GM21737 (cell line): ENCODE measurements around the gene CAPN13.
"Not testable (repeated sequence)": the region's sequence is repeated elsewhere in the genome, so short reads cannot be mapped to it uniquely, and the experiment has no call there.

Experiments
- ATAC-seq: cut with Tn5 transposase; IDR thresholded peaks from one replicate; pipeline ENCODE4 v1.9.1; 2021; ENCODE audit warnings: mild to moderate bottlenecking, moderate library complexity; ENCODE audit not compliant: unreplicated experiment

Gene CAPN13

DNA sequence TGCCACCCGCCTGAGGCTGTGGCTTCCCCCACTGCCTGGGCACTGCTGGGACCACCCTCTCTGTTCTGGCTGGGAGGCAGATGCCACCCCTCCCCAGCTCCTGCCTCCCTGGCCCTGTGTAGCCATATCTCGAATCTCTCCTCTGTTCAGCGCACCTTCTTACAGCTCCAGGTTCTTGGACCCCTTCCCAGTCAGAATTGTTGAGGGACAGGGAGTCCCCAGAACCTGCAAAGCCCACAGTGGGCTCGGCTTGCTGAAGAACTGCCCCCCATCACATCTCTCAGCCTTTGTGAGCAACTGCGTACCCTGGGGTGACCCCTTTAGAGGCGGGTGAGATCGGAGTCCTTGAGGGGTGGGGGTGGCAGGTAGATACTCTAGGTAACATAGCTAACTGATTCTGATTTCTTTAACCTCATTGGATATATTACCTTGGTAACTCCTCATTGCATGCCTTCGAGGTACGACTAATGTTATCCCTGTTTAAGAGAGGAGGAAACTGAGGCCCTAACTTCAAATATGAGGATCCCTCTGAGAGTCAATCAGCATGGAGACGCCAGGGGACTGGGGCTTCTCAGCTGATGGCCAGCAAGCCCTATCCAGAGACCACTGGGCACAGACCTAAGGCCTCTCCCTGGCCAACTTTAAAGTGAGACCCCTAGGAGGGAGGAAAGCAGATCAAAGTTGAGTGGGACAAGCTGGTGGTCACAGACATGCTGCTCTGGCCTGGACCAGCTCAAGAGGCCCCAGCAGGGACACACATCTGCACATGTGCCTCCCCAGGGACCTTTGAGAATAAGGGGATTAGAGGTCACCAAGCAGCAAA is 101.3 kb downstream of the CAPN13 start:
- no peak for ATAC-seq

DNA sequence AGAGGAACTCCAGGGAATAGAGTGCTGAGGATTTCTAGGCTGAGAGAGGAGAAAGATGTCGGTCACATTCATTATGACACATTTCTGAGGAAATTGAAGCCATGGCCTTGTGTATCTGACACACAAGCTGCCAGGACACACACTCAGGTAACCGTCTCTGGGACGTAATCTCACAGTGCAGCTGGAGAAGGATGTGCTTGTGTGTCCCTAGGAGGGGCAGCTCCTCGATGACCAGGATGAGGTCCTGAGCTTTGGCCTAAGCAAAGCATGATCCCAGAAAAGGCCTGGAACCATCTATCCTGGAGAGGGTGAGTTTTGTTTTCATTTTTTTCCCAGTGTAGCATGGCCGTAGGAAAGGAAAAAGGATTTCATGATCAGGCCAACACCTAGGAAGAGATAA is 102.2 kb downstream of the CAPN13 start:
- no peak for ATAC-seq

DNA sequence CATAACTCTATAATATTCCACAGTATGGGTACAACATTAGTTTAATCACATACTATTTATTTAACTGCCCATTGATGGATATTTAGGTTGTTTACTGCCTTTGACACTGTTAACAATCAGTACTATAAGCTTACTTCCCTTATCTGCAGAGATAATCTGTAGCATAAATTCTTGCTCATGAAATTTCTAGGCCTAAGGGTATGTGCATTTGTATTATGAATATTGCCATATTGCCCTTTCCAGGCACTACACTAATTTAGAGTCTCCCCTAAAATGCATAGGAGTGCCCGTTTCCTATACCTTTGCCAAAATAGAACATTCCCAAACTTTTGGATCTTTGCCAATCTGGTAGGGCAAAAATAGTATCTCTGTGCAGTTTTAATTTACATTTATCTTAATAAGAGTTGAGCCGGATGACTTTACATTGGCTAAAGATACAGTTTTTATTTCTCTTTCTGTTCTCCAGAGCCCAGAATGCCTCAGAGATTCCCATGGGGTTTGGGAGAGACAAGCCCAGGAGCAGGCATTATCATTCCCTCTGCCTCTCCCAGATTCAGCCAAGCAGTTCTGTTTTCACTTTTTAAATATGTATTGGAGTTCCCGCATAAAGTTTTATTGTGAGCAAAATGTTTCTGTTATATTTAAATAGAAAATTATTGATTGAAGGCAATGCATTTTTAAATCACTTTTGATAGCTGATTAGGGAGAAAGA is 102.8 kb downstream of the CAPN13 start:
- ATAC-seq: no peak

DNA sequence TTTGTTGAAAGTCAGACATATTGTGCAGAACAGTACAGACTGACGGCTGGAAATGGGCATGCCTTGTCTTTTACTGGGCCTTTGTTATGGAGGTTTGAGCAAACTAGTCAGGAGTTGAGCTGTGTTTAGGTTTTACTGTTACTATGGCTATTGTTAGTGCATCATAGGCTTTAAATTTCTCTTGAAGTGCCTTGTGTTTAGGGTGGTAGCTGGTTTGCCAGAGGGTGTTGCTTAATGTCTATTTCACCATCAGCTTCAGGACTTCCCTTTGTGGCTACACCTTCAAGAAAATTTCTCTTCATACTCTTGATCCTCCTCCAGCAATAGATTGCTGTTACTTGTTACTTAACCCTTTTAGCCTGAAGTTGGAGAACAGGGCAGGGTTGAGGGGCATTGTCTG is 104.6 kb downstream of the CAPN13 start:
- ATAC-seq: no peak

DNA sequence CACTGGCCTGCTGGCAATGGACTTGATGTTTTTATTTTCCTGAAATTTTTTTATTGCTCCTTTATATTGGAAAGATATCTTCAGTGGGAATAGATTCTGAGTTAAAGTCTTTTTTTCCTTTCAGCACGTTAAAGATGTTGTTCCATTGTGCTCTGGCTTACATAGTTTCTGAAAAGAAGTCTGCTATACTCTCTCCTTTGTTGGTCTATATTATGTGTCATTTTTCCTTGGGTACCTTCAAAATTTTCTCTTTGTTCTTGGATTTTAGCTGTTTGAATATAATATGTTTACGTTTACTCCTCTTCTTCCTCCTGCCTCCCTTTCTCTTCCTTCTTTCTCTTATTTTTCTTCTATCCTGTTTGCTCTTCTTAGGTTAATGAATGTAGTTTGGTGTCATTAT is 105.5 kb downstream of the CAPN13 start:
- no peak for ATAC-seq

DNA sequence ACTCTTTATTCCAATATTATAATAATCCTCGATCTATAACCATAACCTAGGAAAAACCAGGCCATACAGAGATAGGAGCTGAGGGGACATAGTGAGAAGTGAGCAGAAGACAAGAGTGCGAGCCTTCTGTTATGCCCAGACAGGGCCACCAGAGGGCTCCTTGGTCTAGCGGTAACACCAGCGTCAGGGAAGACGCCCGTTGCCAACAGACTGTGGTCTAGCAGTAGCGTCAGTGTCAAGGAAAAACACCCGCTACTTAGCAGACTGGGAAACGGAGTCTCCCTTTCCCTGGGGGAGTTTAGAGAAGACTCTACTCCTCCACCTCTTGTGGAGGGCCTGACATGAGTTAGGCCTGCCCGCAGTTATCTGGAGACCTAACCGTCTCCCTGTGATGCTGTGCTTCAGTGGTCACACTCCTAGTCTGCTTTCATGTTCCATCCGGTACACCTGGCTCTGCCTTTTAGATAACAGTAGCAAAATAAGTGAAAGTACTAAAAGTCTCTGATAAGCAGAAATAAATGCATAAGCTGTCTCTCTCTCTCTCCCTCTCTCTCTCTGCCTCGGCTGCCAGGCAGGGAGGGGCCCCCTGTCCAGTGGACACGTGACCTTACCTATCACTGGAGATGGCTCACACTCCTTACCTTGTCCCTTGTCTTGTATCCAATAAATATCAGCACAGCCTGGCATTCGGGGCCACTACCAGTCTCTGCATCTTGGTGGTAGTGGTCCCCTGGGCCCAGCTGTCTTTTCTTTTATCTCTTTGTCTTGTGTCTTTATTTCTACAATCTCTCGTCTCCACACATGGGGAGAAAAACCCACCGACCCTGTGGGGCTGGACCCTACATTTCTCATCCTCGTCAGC is 109.8 kb downstream of the CAPN13 start:
- ATAC-seq: not testable (repeated sequence)

DNA sequence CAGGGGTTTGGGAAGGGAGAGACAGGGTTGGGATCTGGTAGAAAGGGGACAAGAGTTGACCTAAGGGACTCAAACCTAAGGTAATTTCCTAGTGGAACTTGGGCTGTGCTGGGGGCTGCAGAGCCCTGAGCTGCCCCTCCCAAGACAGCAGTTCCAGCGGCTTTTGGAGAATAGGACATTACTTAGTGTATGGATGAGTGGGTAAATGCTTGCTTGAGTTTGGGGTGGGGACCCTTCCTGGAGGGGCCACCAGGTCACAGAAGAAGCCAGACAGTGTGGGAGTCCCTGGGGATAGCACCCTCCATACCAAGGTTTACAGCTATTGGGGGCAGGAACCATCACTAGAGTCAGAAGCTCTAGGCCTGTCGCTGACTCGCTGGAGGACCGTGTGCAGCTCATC is 111.5 kb downstream of the CAPN13 start:
- no peak for ATAC-seq

DNA sequence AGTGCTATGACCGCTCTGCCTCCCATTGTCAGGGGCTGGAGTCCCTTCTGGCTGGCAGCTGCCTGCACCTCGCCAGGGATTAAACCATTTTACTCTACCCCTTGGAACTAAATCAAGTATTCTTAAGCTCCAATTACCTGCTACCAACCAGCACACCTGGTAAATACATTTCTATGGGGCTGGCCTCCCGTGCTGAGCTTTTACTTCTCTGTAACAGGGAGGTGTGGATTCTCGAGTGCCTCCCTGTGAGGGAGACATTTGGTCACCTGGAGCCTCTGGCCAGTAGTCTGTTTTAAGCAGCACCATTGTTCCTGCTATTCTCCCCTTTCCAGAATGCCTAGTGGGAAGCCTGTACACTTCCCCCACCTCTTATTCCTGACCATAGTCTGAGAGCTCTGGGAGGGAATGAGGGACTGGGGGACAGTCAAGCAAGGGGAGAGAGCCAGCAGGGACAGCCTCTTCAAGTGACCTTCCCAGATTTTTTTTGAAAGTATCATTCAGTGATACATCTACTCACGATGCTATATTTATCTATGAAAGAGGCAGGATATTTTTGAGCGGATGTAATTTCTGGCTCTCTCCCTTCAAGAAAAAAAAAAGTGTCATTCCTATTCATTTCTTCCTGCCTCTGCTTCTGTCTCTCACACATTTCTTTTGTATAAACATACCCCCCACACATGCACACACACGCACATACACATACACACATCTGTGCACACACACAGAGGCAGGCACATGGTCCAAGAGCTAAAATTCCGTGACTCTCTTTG is 112.8 kb downstream of the CAPN13 start:
- ATAC-seq: no peak

DNA sequence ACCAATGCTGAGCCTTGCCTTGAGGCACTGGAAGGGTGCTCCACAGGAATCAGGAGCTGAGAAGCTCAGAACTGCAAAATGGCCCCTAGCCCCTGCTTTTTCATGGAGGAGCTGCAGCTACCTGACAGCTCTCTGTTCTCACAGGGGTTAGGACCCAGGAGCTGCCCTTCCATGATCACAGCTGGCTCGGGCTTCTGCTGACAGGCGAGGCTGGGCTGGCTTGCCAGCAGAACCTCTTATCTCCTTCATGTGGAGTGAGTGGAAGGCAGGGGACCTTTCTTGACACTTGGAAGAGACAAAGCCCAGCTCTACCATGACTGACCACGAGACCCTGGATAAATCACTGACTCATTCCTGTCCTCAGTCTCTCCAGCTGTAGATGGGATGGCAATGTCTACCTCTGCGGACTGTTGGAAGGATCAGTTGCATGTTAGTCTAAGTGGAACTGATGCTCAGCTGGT is 113.4 kb downstream of the CAPN13 start:
- no peak for ATAC-seq

DNA sequence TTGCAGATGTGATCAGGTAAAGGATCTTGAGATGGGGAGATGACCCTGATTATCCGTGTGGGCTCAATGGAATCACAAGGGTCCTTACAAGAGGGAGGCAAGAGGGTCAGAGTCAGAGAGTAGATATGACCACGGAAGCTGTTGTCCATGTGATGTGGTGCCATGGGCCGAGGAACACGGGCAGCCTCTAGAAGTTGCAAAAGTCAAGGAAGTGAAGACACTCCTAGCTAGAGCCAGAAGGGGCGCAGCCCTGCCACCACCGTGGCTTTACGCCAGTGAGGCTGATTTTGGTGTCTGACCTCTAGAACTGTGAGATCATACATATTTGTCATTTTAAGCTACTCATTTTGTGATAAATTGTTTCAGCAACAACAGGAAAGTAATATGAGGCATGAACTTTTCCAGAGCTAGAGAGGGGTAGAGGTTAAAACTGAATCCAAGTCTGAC is 114.4 kb downstream of the CAPN13 start:
- ATAC-seq: no peak

DNA sequence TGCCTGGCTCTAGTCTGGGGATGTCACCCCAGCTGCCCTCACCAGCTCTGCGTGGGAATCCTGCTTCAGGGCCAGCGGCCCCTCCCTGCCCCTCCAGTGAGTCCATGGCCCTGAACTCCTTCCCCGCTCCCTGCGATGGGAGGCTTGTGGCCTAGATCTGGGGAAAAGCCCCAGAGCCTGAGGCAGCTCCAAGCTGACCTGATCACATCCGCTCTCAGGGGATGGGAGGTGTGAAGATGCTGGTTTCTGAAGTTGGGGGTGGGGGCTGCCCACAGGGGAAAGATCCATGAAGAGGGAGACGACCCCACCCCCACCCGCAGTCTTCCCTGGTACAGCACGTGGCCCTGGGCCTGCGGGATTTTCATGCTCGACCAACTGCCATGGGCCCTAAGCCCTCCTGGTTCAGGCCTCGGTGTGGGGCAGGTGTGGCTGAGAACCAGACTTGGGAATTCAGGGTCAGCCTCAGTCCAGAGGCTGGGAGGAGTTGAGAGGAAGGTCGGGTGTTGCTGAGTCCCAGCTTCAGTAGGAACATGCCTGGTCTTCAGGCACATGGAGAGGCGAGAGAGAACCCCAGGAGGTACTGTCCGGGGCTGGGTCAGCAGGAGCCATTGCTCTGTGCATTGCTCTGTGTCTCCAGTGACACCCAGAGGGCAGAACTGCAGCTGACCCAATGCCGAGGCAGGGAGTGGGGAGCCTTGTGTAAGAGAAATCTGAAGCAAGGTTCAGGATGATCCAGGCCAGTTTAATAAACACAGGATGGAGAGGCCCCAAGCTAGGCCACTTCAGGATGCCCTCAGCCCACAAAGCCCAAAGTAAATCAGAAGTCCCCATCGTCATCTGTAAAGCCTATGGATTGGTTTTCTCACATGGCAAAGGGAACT is 115.1 kb downstream of the CAPN13 start:
- ATAC-seq: no peak

DNA sequence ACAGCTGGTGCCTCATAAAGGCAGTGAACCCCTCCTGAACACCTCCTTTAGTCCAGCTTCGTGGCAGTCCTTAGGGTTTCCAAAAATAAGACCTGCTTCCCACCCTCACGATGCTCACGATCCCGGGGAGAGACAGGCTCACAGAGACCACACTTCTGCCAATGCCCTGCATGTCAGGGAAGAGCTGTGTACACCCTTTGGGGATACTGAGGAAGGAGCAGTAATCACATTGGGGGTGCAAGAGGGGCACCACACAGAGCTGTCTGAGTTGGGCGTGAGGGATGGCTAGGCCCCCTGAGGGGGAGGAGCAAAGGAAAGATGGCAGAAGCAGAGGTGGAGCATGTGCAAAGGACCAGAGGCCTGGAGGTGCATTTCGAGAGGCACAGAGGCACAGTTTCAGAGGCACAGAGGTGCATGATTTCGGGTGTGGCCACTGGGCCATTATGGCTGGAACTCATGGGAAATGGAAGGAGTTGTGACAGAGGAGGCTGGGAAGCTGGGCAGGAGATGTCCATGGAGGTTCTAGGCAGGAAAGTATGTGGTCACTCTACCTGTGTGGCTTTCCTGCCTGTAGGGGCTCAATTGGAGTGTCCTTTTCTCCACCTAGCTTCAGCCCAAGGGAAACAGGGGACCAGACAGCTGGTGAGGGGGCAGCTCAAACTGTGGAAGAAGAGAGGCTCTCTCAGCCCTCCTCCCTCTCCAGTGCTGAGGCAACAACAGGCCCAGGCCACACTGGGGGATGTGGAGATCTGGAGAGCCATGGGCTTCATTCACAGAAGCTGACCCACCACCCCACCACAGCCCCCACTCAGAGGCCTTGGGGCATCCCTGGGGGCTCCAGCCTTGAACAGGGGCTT is 115.9 kb downstream of the CAPN13 start:
- ATAC-seq: no peak

DNA sequence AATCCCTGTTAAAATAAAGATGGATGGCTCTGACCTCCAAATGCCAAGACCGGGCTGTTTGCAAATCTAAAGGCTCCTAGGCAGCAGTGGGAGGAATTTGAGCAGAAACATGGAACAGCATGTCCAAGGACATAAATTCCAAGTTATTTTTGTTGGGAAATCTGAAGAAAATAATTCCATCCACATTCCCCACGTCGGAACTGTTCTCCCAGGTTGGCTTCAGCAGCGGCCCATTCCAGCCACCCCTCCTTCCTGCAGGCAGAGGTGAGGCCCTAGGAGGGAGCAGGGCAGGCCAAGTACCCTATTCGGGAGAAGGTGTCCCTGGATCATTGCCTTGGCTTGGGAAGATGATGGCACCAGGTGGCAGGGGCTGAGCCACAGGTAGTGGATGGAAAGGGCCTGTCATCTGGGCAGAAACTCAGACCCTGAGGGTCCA is 117.1 kb downstream of the CAPN13 start:
- ATAC-seq: no peak

DNA sequence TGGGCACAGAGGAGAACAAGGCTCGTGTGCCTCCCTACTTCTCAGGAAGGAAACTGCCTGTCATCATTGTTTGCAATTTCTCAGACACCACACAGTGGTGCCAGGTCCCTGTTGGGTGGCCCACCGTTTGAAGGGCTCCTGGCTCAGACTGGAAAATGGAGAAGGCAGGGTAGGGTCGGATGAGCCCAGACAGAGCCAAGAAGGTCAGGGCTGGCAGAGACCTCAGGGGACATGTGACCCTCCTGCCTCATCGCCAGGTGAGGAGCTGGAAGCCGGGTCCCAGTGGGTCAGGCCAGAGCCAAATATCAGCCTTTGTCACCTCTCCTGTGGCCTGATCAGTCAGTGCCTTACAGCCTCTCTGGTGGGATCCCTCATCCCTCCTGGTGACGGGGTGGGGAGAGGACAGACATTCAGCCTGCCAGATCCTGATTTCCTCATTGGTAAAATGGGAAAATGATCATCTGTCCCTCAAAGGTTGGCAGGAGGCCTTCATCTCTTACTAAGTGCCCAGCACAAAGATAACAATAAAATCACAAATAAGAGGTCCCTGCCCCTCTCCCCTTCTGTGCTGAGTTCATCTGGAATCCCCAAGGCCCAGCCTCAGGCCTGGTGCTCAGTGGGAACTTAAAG is 117.6 kb downstream of the CAPN13 start:
- no peak for ATAC-seq

DNA sequence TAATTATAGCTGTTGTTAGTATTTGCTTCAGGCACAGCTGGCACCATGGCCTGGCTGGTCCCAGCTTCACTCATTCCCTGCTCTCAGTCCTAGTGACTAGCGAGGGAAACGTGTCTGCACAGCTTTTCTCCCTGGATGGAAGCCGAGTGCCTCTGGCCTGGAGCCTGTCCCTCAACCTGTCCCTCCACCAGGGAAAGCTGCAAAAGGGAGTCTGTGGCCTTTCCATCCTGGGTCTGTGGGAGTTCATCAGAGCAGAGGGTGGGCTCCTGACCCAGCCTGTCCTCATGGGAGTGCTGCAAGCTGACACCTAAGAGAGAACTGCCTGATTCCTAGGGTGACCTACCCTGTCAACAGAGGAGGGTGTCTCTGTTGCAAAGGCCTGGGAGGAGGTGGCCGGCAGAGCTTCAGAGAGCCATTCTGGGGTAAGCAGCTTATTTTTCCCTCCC is 118.3 kb downstream of the CAPN13 start:
- no peak for ATAC-seq

DNA sequence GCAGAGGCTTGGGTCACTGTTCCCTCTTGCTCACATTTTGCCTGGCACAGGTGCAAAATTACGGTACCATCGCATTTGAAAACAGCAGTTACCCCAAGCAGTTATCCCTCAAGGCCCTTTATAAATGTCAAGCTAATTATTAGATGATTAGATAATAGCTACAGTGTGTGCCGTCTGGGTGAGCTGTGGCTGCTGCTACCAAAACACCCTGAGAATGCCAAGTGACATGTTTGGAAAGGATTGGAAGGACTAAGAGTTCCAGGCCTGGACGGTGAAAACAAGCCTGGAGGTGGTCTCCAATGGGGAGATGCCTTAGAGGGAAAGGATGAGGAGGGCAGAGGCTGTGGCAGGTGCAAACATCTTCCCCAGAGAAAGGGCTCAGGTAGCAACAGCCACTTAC is 120.6 kb downstream of the CAPN13 start:
- ATAC-seq: no peak

DNA sequence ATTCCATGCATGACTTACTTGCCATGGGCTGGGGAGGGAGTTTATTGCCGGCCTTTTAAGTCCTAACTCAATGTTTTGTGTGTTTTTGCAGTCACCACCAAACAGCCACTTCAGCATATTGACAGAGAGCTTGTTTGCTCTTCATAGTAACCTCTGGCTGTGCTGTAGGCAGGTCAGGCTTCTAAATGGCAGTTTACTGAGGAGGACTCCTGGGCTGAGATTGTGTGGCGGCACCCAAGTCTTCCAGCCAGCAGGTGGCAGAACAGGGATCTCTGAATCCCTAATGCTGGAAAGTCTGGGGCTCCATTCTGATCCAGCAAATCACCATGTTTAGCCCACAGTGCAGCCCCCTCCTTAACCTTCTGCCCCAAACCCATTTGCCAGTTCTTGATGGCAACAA is 121.2 kb downstream of the CAPN13 start:
- ATAC-seq: no peak

DNA sequence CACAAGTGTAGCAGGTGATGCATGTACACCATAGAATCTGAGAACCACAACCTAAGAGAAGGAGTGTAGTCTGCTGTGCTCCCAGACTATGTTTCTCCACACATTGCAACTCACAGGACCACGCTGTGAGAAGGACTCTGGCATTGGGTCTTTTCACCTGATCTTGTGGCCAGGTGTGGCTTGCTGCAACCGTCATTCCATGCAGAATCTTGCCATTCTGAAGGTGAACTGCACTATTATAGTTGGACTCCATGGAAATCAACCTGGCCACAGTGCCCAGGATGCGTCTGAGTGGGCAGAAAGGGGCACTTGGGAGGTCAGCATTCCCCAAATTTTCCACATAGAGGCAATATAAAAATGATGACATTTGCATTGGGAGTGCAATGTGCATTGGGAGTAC is 122.2 kb downstream of the CAPN13 start:
- no peak for ATAC-seq
